Measurements from ENCODE around the gene HEPACAM.
A peak's percentile ranks its signal among the peaks of the same experiment; 100 is the strongest.

The HEPACAM gene

DNA sequence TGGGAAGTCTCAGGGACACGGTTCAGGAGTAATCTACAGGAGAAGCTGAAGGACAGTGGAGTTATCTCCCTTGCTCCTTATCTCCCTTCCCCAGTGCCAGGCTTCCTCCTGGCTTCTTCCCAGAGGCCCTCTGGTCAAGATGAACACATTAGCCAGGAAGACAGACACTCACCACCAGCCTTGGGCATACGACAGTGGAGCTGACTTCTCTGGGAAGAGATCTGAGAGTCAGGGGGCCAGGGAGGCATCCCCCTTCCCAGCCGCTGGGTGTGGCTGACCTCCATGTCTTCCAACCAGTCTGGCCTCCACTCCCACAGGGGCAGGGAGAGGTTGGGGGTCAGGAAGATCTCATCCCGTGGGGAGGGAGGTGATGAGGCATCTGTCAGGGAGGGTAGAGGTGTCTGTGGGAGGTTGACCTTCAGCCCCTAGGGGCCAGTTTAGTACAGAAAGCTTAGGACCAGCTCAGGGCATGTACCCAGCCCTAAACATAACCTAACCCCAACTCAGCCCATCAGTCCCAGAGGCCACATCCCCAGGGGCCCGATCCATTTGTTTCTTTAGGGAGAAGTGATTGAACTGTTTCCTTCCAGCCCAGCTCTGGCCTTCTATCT is 50.9 kb downstream of the HEPACAM start:
- DNase-seq (ENCODE audit: low read depth in 2 of 2) = no peak

GRCh38 chr11:124884340-124884739 is 51.5 kb downstream of the HEPACAM start:
- DNase-seq (ENCODE audit: low read depth in 2 of 2) = no peak

DNA sequence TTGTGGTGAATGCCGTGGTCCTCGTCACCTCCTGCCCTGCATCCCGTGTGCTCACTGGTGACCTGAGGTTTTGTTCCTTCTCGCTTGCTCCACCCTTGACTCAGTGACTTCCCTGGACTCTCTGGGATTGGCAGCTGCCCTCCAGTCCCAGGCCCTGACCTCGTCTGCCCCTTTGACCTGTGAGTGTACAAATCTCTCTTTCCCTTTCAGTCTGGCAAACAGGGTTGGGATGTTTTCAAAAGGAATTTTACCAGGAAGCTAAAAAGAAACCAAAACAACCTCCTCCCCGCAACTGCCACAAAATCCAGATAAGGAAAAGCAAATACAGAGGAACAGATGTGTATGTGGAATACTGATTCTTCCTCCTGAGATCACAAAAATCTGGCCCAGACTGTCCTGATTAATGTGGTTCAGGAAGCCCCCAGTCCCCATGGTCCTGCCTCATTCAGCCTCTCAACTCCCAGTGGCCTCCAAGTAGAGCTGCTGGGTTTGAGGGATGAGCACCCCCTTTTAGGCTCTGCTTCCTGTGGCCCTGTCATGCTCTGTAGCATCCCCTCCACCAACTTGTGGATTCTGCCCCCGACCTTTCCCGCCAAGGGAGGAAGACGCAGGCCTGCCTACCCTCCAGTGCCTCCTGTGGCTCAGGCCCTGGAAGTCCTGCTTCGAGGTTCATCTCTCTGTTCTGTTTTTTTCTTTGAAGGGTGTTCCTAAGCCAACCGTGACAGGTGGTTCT is 53.3 kb downstream of the HEPACAM start:
- no peak for DNase-seq (ENCODE audit: low read depth in 2 of 2)

DNA sequence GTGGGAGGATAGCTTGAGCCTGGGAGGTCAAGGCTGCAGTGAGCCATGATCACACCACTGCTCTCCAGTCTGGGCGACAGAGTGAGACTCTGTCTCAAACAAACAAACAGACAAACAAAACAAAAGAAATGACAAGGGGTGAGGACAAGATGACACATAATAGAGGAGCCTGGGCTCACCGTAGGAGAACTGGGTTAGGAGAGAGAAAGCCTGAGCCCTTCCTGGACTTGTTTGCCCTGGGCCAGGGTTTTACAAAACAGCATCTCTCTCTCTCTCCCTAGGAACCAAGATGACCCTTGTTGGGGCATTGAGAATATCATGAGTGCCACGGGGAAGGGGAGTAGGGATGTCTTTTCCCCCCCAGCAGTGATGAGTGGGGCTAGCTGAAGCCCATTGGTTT is 54.9 kb downstream of the HEPACAM start:
- DNase-seq (ENCODE audit: low read depth in 2 of 2) = no peak

GRCh38 chr11:124880290-124880611 is 55.6 kb downstream of the HEPACAM start:
- DNase-seq (ENCODE audit: low read depth in 2 of 2) = no peak

- no peak for DNase-seq (ENCODE audit: low read depth in 2 of 2)
These were observed 56.2 kb downstream of the HEPACAM start for GRCh38 chr11:124879493-124880289.

DNA sequence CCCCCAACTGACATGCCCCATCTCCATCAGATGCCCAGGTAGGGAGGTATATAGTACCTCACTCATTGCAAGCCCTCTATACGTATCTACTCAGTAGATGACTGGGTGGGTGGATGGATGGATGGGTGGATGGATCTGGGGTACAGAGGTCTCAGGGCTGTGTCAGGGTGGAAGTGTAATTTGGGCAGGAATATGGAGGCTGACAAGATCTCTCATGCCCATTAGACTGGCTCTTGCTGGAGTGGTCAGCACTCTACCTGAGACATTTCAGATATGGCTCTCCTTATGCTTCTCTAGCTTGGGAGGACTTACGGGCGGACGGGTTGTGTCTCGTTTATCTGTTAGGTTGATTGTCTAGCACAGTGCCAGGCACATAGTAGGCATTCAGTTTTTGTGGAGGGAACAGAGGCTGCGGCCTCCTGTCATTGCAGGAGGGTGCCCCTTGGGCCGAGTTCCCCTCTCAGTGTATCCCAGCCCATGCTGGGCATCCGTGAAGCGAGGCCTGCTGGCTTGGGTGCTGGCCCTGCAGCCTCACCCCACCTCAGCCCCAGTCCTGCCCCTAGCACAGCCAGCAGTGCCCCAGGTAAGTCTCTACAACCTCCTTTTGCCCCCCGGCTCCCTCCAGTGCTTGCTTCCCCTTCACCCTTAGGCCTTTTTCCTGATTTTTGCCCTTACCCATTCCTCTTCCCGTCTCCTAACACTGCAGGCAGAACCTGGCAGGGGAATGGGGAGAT is 56.9 kb downstream of the HEPACAM start:
- no peak for DNase-seq (ENCODE audit: low read depth in 2 of 2)

- DNase-seq (ENCODE audit: low read depth in 2 of 2) = no peak
These were observed 57.7 kb downstream of the HEPACAM start for GRCh38 chr11:124877910-124878758.

DNA sequence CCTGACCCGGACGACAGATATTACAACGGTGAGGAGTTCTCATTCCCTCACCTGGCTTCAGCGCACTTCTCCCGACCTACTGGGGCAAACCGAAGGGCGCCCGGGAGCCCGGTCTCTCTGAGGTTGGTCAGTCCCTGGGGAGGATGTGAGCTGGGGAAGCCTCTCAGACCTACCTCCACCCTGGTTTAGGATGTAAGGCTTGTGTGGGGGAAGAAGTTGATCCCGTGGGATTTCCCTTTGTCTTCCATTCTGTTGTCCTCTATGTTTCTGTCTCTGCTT is 58.3 kb downstream of the HEPACAM start:
- DNase-seq (ENCODE audit: low read depth in 2 of 2) = no peak

GRCh38 chr11:124876818-124877630 is 58.8 kb downstream of the HEPACAM start:
- no peak for DNase-seq (ENCODE audit: low read depth in 2 of 2)

GRCh38 chr11:124875943-124876817 is 59.7 kb downstream of the HEPACAM start:
- peak; percentile 56 to 65 for DNase-seq (ENCODE audit: low read depth in 2 of 2)

DNA sequence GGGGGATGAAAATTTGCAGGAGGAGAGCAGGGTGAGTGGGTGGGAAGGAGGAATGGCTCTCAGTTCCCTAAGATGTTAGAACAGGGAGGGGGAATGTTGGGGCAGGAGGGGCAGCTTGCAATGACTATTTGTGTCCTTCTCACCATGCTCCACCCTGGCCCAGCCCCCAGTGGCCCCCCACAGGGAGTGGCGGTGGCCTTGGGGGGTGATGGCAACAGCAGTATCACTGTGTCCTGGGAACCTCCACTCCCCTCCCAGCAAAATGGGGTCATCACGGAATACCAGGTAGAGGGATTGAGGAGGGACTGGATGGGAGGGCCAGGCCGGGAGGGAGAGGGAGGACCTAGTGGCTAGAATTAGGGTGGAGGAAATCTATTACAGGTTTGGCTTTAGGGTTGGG is 60.4 kb downstream of the HEPACAM start:
- DNase-seq (ENCODE audit: low read depth in 2 of 2) = no peak

DNA sequence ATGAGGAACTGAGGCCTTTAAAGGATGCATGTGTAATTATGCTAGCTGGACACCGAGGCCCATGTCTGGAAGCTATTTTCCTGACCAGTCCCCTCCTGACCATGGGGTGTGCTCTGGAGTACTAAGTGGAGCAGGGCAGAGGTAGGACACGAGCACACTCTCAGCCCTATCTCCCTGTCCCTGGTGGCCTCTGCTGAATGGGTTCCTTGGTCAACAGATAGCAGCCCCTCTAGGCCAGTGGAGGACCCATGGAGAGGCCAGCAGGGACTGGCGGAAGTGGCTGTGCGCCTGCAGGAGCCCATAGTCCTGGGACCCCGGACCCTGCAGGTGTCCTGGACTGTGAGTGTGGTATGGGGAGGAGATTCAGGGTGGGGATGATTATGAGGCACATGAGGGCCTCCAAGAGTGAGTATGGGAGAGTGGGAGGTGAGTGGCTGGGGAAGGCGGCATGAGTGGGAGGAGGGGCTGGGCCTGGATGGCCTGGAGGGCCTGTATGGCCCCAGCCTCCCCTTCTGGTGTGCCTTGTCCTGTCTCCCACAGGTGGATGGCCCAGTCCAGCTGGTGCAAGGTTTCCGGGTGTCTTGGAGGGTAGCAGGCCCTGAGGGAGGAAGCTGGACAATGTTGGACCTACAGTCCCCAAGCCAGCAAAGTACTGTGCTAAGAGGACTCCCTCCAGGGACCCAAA is 61.1 kb downstream of the HEPACAM start:
- DNase-seq (ENCODE audit: low read depth in 2 of 2) = no peak

DNA sequence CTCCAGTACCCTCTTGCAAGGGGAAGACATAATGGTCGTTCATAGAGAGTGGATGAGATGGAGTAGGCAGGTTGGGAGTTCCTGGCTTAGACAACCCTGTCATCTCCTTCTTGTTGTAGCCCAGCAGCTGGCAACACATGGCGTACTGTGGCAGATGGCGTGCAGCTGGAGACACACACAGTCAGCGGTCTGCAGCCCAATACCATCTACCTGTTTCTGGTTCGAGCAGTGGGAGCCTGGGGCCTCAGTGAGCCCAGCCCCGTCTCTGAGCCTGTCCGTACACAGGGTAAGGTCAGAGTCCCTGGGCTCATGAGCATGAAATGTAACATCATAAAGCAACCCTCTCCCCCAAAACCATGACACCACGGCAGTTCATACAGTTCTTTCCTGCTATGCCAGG is 61.9 kb downstream of the HEPACAM start:
- DNase-seq (ENCODE audit: low read depth in 2 of 2) = no peak

GRCh38 chr11:124872741-124873140 is 63.1 kb downstream of the HEPACAM start:
- DNase-seq (ENCODE audit: low read depth in 2 of 2) = no peak

GRCh38 chr11:124872280-124872679 is 63.6 kb downstream of the HEPACAM start:
- no peak for DNase-seq (ENCODE audit: low read depth in 2 of 2)

- no peak for DNase-seq (ENCODE audit: low read depth in 2 of 2)
These were observed 65.4 kb downstream of the HEPACAM start for GRCh38 chr11:124870430-124870829.

DNA sequence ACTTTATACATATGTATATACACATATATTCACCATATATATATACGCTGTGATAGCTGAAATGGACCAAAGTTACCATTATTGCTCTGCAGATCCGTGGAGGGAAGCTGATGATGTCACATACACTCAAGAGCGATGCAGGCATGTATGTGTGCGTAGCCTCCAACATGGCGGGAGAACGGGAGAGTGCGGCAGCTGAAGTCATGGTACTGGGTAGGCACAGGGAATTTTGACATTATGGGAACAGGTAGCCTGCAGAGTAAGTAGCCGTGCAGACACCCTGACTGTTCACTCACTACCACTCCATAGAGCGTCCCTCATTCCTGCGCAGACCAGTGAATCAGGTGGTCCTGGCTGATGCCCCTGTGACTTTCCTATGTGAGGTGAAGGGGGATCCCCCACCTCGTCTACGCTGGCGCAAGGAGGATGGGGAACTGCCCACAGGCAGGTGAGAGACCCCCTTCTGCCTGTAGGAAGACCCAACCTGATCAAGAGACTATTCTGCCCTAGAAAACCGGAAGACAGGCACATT is 65.9 kb downstream of the HEPACAM start:
- DNase-seq (ENCODE audit: low read depth in 2 of 2) = no peak

GRCh38 chr11:124869331-124869730 is 66.5 kb downstream of the HEPACAM start:
- DNase-seq (ENCODE audit: low read depth in 2 of 2) = no peak
